GM21723 (cell line): ENCODE measurements around the gene BHLHA15.
"Not testable (repeated sequence)": the region's sequence is repeated elsewhere in the genome, so short reads cannot be mapped to it uniquely, and the experiment has no call there.

ENCODE experiments used
- ATAC-seq: cut with Tn5 transposase; IDR thresholded peaks from one replicate; pipeline ENCODE4 v1.9.1; 2021; ENCODE audit warnings: mild to moderate bottlenecking, moderate library complexity; ENCODE audit not compliant: unreplicated experiment

Gene BHLHA15

GRCh38 chr7:98206451-98207330 is 4.5 kb upstream of the BHLHA15 start:
- no peak for ATAC-seq

- no peak for ATAC-seq
These were observed 1.9 kb upstream of the BHLHA15 start for GRCh38 chr7:98209166-98209920.

GRCh38 chr7:98210513-98211220 is 572 bp upstream of the BHLHA15 start:
- ATAC-seq, result no peak

- ATAC-seq, result no peak
These were observed 665 bp downstream of the BHLHA15 start for GRCh38 chr7:98211676-98212531.

GRCh38 chr7:98212532-98213041 is 1.3 kb downstream of the BHLHA15 start:
- no peak for ATAC-seq

- ATAC-seq, result no peak
These were observed 2.2 kb downstream of the BHLHA15 start for GRCh38 chr7:98213296-98213887.

- ATAC-seq, result no peak
These were observed 2.9 kb downstream of the BHLHA15 start for GRCh38 chr7:98213888-98214810.

GRCh38 chr7:98214811-98215321 is 3.6 kb downstream of the BHLHA15 start:
- no peak for ATAC-seq

GRCh38 chr7:98215561-98216495 is 4.6 kb downstream of the BHLHA15 start:
- no peak for ATAC-seq

- ATAC-seq, result no peak
These were observed 5.8 kb downstream of the BHLHA15 start for GRCh38 chr7:98216941-98217622.

GRCh38 chr7:98217623-98218582 is 6.7 kb downstream of the BHLHA15 start:
- no peak for ATAC-seq

- ATAC-seq, result not testable (repeated sequence)
These were observed 8.1 kb downstream of the BHLHA15 start for GRCh38 chr7:98219382-98219781.

GRCh38 chr7:98221611-98222532 is 10.6 kb downstream of the BHLHA15 start:
- ATAC-seq, result no peak

GRCh38 chr7:98222533-98223195 is 11.4 kb downstream of the BHLHA15 start:
- no peak for ATAC-seq
